CD14-positive monocyte (primary cell): ENCODE data around the gene CSRP1. TPM values are rescaled to one million over a fixed set of nuclear protein-coding genes. Genes with fewer than 3 reads are reported as not detected.
A peak's percentile ranks its signal among the peaks of the same experiment; 100 is the strongest.

Experiments used
- DNase-seq, 3 donors: peaks; one replicate each; pipeline ENCODE4 v3.0.0-alpha.2; 2011 to 2022
- H2AFZ ChIP-seq: 2 replicates; pipeline ENCODE4 v1.6.0; 2012; ENCODE audit warnings: mild to moderate bottlenecking, low read depth, low read length, inconsistent platforms; ENCODE audit not compliant: insufficient read depth, poor library complexity, severe bottlenecking
- H3K27ac ChIP-seq, 2 donors: 1 replicate in 1 of 2; 2 replicates in 1 of 2; pipeline ENCODE4 v1.5.1; 2012 to 2013; ENCODE audit warnings: low read length in 2 of 2, control low read depth in 1 of 2, inconsistent platforms in 1 of 2, low read depth in 1 of 2, mild to moderate bottlenecking in 1 of 2
- H3K27me3 ChIP-seq, 2 donors: one replicate each; pipeline versions ENCODE4 v1.6.0 to v1.6.1; 2011 to 2013; ENCODE audit warnings: low read length in 2 of 2; ENCODE audit not compliant: control insufficient read depth in 2 of 2, insufficient read depth in 2 of 2
- H3K36me3 ChIP-seq, 2 donors: replicated peaks in 1 of 2; 1 replicate in 1 of 2; 2 replicates in 1 of 2; pipeline versions ENCODE4 v1.5.1 to v1.6.1; 2012 to 2013; ENCODE audit warnings: low read length in 2 of 2, control low read depth in 1 of 2, inconsistent platforms in 1 of 2, mild to moderate bottlenecking in 1 of 2; ENCODE audit not compliant: insufficient read depth in 2 of 2, control insufficient read depth in 1 of 2
- H3K4me1 ChIP-seq, 2 donors: 1 replicate in 1 of 2; 2 replicates in 1 of 2; pipeline versions ENCODE4 v1.5.1 to v1.6.1; 2012 to 2013; ENCODE audit warnings: low read length in 2 of 2, control low read depth in 1 of 2, inconsistent platforms in 1 of 2, mild to moderate bottlenecking in 1 of 2, moderate library complexity in 1 of 2; ENCODE audit not compliant: insufficient read depth in 2 of 2, control insufficient read depth in 1 of 2
- H3K4me2 ChIP-seq: replicated peaks from 2 replicates; pipeline ENCODE3; 2012; ENCODE audit warnings: low read length, moderate library complexity, mild to moderate bottlenecking; ENCODE audit not compliant: poor library complexity, severe bottlenecking; ENCODE audit errors: extremely low read depth
- H3K4me3 ChIP-seq, 3 experiments: fragments of 200-600 bp in 1 of 3; sonication (generic) in 1 of 3; replicated peaks in 1 of 3; 1 replicate in 2 of 3; 2 replicates in 1 of 3; pipeline ENCODE4 v1.5.1; 2011 to 2013; ENCODE audit warnings: low read length in 3 of 3, mild to moderate bottlenecking in 3 of 3, control low read depth in 2 of 3, low read depth in 2 of 3, inconsistent platforms in 1 of 3, moderate library complexity in 1 of 3
- H3K79me2 ChIP-seq: 2 replicates; pipeline ENCODE4 v1.6.0; 2012; ENCODE audit warnings: mild to moderate bottlenecking, control low read depth, inconsistent platforms, low read length, moderate library complexity; ENCODE audit not compliant: insufficient read depth
- H3K9ac ChIP-seq: 2 replicates; pipeline ENCODE4 v1.6.0; 2017; ENCODE audit warnings: low read length, mild to moderate bottlenecking; ENCODE audit not compliant: insufficient read depth, poor library complexity, severe bottlenecking
- H3K9me3 ChIP-seq, 2 donors: replicated peaks in 1 of 2; 1 replicate in 1 of 2; 2 replicates in 1 of 2; pipeline versions ENCODE4 v1.5.1 to v1.6.1; 2012 to 2013; ENCODE audit warnings: low read length in 2 of 2, control low read depth in 1 of 2; ENCODE audit not compliant: control insufficient read depth in 1 of 2, insufficient read depth in 1 of 2
- H4K20me1 ChIP-seq: 2 replicates; pipeline ENCODE4 v1.6.0; 2012; ENCODE audit warnings: mild to moderate bottlenecking, low read length, control low read depth, moderate library complexity; ENCODE audit not compliant: insufficient read depth
- H3K27ac Mint-ChIP-seq, 7 donors: one replicate each; pipeline ENCODE4 v1.8.0; 2020; ENCODE audit warnings: mild to moderate bottlenecking in 7 of 7, mixed read lengths in 7 of 7, moderate library complexity in 6 of 7, inconsistent platforms in 2 of 7
- H3K27me3 Mint-ChIP-seq, 3 donors: one replicate each; pipeline ENCODE4 v1.8.0; 2021 to 2022; ENCODE audit warnings: low read depth in 3 of 3, mild to moderate bottlenecking in 3 of 3, mixed read lengths in 3 of 3, moderate library complexity in 3 of 3, inconsistent platforms in 1 of 3
- H3K36me3 Mint-ChIP-seq, 2 donors: one replicate each; pipeline ENCODE4 v1.8.0; 2020; ENCODE audit warnings: mixed read lengths in 2 of 2, inconsistent platforms in 1 of 2, mild to moderate bottlenecking in 1 of 2
- H3K4me1 Mint-ChIP-seq: one replicate; pipeline ENCODE4 v1.8.0; 2020; ENCODE audit warnings: mild to moderate bottlenecking, mixed read lengths
- H3K4me3 Mint-ChIP-seq, 2 donors: one replicate each; pipeline ENCODE4 v1.8.0; 2020; ENCODE audit warnings: mild to moderate bottlenecking in 2 of 2, mixed read lengths in 2 of 2, moderate library complexity in 1 of 2
- H3K9me3 Mint-ChIP-seq, 7 donors: one replicate each; pipeline ENCODE4 v1.8.0; 2020 to 2022; ENCODE audit warnings: mixed read lengths in 7 of 7, mild to moderate bottlenecking in 6 of 7, moderate library complexity in 6 of 7, inconsistent platforms in 2 of 7
- WGBS: methylation state at CpG from one replicate; pipeline ENCODE4 v1.1.5; 2013; ENCODE audit warnings: missing lambda C conversion rate; ENCODE audit not compliant: insufficient coverage; 5-methylcytosine and 5-hydroxymethylcytosine counted together
- intact Hi-C, 2 donors: fragments of 100-400 bp; cut with micrococcal nuclease; formaldehyde crosslinking; loops; one replicate each; pipeline versions ENCODE4 v1.15.0 to v1.15.1; 2023
- polyA plus RNA-seq, 3 donors: library from polyadenylated mRNA; depleted of rRNA in 1 of 3; unstranded in 2 of 3; stranded (reverse) in 1 of 3; fragments of 300-500 nt in 2 of 3; fragments of >200 nt in 1 of 3; fragmentation: Illumina TruSeq in 2 of 3; gene quantifications; 1 replicate in 2 of 3; 2 replicates in 1 of 3; pipeline ENCODE4 v1.2.3, GENCODE V29; 2012 to 2021
- TF ChIP-seq, protein P1 (sequence below): fragments of 200-600 bp; IDR thresholded peaks from one replicate; pipeline ENCODE4 v1.8.0; 2022; ENCODE audit warnings: antibody characterized with exemption, mild to moderate bottlenecking

CSRP1 gene
- polyA plus RNA-seq, 3 donors: 87.4 to 111 (median 98.8) TPM

DNA sequence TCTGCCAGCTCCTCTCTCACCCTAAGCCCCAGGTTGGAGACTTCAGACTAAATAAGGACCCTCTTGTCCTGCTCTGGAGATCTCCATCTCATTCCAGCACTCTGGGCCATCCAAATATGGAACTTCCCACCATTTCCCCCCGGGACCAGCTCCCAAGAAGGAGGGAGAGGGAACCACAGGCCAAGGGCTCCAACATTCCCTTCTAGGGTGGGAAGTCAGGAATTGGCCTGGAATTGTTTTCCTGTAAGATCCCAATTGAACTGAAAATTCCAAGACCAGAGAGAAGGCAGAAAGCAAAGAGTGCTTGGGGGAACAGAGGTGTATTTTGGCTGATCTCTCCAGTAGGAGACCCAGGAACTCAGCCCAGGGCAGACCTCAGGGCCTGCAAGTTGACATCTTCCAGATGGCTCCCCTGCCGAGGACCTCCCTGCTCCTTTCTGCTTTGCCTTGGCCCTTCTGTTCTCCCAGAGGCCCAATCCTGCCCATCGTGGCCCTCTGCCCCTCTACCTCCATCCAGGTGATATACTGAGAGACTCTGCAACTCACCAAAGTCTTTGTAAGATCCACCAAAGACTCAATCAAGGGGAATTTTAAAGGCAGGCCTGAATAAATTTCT lies 14.9 kb downstream of the CSRP1 start:
- Histone ChIP-seq H3K9me3 (no peaks in the 10 kb centered on the region), H3K27me3 (no peaks in the 10 kb centered on the region), H3K4me1 (peaks cover 45 to 50% of the 10 kb centered on the region in 2 donors), H3K4me2 (no peak overlapping the region), H3K9ac (no peak overlapping the region), H3K79me2 (peaks cover 12% of the 10 kb centered on the region), H4K20me1 (peaks cover 51% of the 10 kb centered on the region), H3K27ac (no peak overlapping the region), H3K4me3 (no peak overlapping the region), H2AFZ (no peak overlapping the region), H3K36me3 (peaks cover 50 to 68% of the 10 kb centered on the region in 2 donors)
- intact Hi-C loops: loop anchor here in 1 of 2 donors (10.0 kb wide), 1 partner anchor 57 kb away; no protein-coding TSS in a partner anchor
- TF ChIP-seq, protein P1, sequence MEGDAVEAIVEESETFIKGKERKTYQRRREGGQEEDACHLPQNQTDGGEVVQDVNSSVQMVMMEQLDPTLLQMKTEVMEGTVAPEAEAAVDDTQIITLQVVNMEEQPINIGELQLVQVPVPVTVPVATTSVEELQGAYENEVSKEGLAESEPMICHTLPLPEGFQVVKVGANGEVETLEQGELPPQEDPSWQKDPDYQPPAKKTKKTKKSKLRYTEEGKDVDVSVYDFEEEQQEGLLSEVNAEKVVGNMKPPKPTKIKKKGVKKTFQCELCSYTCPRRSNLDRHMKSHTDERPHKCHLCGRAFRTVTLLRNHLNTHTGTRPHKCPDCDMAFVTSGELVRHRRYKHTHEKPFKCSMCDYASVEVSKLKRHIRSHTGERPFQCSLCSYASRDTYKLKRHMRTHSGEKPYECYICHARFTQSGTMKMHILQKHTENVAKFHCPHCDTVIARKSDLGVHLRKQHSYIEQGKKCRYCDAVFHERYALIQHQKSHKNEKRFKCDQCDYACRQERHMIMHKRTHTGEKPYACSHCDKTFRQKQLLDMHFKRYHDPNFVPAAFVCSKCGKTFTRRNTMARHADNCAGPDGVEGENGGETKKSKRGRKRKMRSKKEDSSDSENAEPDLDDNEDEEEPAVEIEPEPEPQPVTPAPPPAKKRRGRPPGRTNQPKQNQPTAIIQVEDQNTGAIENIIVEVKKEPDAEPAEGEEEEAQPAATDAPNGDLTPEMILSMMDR: no peak
- peaks cover 74 to 78% of the 10 kb centered on the region in 2 donors for H3K36me3 Mint-ChIP-seq
- H3K9me3 Mint-ChIP-seq: peaks cover 0 to 12% (median 2%) of the 10 kb centered on the region in 7 donors
- peak overlapping the region in 5 of 7 donors; percentile 18 to 73 (median 63) for H3K27ac Mint-ChIP-seq
- peaks cover 0 to 7% (median 5%) of the 10 kb centered on the region in 3 donors for H3K27me3 Mint-ChIP-seq
- H3K4me3 Mint-ChIP-seq: no peak overlapping the region
- peaks cover 57% of the 10 kb centered on the region for H3K4me1 Mint-ChIP-seq
- DNase-seq: no peak
- WGBS: 100% methylated on average over 2 of the region's 3 CpGs

DNA sequence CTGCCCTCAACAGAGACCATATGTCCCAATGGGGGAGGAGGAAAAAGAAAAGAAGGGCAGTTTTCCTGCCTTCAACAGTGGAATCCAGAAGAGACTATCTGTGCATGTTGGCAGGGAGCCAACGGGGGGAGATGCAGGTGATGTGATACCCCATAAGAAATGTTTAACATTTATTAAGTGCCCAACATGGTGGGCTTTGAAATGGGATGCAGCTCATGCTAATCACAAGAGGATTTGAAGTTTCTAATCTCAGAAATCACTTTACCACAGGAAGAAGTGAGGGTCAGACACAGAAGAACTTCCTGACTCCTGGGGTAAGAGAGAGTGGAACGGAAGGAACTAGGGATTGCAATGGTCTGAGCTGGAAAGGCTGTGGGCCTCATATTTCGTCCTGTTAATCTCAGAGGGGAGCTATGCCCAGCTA lies 16.2 kb downstream of the CSRP1 start:
- peaks cover 49 to 50% of the 10 kb centered on the region in 2 donors for H3K4me1 ChIP-seq
- H3K79me2 ChIP-seq: peaks cover 5% of the 10 kb centered on the region
- Mint-ChIP-seq H3K9me3 (peaks cover 0 to 12% (median 2%) of the 10 kb centered on the region in 7 donors), H3K36me3 (peaks cover 76 to 82% of the 10 kb centered on the region in 2 donors), H3K27me3 (peaks cover 0 to 6% (median 5%) of the 10 kb centered on the region in 3 donors), H3K4me3 (no peak overlapping the region), H3K4me1 (peaks cover 62% of the 10 kb centered on the region), H3K27ac (peak overlapping the region; percentile 32 to 96 (median 78))
- H3K9ac ChIP-seq: no peak overlapping the region
- H3K4me2 ChIP-seq: no peak overlapping the region
- H3K4me3 ChIP-seq: no peak overlapping the region
- intact Hi-C loops: loop anchor here in 1 of 2 donors (10.0 kb wide), 1 partner anchor 56 kb away; no protein-coding TSS in a partner anchor
- no peaks in the 10 kb centered on the region for H3K27me3 ChIP-seq
- WGBS: 32% methylated on average over 3 of the region's 3 CpGs
- H3K9me3 ChIP-seq: no peaks in the 10 kb centered on the region
- TF ChIP-seq, protein P1: no peak
- H3K36me3 ChIP-seq: peaks cover 49 to 70% of the 10 kb centered on the region in 2 donors
- DNase-seq: no peak
- H2AFZ ChIP-seq: no peak overlapping the region
- peak overlapping the region in 1 of 2 donors; percentile 87 for H3K27ac ChIP-seq
- peaks cover 40% of the 10 kb centered on the region for H4K20me1 ChIP-seq
